Fibroblast of skin of scalp (primary cell): ENCODE data around the gene RING1.
A peak's percentile ranks its signal among the peaks of the same experiment; 100 is the strongest.

Experiments
- DNase-seq: peaks from one replicate; pipeline ENCODE4 v3.0.0-alpha.2; 2013

Gene RING1

GRCh38 chr6:33249732-33250630 is 41.7 kb downstream of the RING1 start:
- peak; percentile 81 for DNase-seq

- no peak for DNase-seq
Observed at GRCh38 chr6:33250731-33251130, 42.4 kb downstream of the RING1 start.

- DNase-seq = peak; percentile 21
Observed at GRCh38 chr6:33251395-33252012, 43.2 kb downstream of the RING1 start.

GRCh38 chr6:33252759-33253158 is 44.5 kb downstream of the RING1 start:
- DNase-seq = peak; percentile 66

- DNase-seq = no peak
Observed at GRCh38 chr6:33254591-33254990, 46.3 kb downstream of the RING1 start.

- no peak for DNase-seq
Observed at GRCh38 chr6:33259032-33259431, 50.7 kb downstream of the RING1 start.
